Prostate gland (tissue), 2 donors: ENCODE data around the gene TMEM204.

ENCODE experiments used
- POLR2A ChIP-seq: fragments of 450-650 bp; IDR thresholded peaks from one replicate; pipeline ENCODE4 v1.6.1; 2016; ENCODE audit warnings: antibody characterized with exemption, mild to moderate bottlenecking
- POLR2AphosphoS5 ChIP-seq: sonication (generic); formaldehyde crosslinking; IDR thresholded peaks from one replicate; pipeline ENCODE4 v1.6.1; 2017; ENCODE audit warnings: antibody characterized with exemption
- TF ChIP-seq, protein P1 (sequence below), 4 experiments: fragments of 200-600 bp in 2 of 4; fragments of 450-650 bp in 2 of 4; sonication (generic) in 2 of 4; IDR thresholded peaks; 1 replicate in 3 of 4; 2 replicates in 1 of 4; pipeline ENCODE4 v1.5.1; 2016 to 2019; ENCODE audit warnings: antibody characterized with exemption in 4 of 4, mild to moderate bottlenecking in 2 of 4, moderate library complexity in 2 of 4

DNA sequence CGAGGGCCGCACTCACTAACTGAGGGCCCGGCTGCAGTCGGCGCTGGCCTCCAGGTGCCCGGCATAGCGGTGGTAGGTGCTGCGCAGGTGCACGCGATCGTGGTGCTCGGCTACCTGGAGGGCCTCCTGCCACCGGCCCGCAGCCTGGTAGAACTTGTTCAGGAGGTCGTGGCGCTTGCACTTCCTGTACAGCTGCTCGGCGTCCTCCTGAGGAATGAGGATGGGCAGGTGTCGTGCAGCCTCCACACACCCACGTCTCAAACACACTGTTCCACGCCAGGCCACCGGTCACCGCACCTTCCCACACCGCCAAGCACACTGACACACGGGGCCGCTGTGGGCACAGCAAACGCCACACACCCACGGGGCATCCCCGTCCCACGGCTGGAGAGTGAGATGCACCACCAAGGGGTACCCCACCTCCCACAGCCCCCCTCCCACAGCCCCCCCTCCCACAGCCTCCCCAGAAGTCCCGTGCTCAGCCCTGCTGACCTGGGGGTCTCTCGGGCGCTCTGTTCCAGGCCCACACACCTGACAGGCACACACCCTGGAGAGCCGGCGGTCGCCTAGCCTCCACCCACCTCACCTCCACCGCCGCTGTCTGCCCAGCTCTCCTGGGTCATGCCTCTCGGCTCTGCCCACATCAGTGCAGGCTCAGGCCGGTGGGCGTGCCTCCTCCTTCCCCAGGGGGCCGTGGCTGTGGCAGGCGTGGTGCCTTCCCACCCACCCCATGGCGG lies 7.4 kb upstream of the TMEM204 start:
- TF ChIP-seq POLR2AphosphoS5 (no peak), POLR2A (no peak)
- TF ChIP-seq, protein P1, sequence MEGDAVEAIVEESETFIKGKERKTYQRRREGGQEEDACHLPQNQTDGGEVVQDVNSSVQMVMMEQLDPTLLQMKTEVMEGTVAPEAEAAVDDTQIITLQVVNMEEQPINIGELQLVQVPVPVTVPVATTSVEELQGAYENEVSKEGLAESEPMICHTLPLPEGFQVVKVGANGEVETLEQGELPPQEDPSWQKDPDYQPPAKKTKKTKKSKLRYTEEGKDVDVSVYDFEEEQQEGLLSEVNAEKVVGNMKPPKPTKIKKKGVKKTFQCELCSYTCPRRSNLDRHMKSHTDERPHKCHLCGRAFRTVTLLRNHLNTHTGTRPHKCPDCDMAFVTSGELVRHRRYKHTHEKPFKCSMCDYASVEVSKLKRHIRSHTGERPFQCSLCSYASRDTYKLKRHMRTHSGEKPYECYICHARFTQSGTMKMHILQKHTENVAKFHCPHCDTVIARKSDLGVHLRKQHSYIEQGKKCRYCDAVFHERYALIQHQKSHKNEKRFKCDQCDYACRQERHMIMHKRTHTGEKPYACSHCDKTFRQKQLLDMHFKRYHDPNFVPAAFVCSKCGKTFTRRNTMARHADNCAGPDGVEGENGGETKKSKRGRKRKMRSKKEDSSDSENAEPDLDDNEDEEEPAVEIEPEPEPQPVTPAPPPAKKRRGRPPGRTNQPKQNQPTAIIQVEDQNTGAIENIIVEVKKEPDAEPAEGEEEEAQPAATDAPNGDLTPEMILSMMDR (IDR thresholded peaks at IDR 0.05) = no peak
